ENCODE results near the gene TMEM158. TPM values are rescaled to one million over a fixed set of nuclear protein-coding genes. Genes with fewer than 3 reads are reported as not detected.

Gene TMEM158
- polyA plus RNA-seq, 1 donor (not counting 4 experiments of a cell fraction or from before 2014, with no cell fraction given) = 2.0 TPM

DNA sequence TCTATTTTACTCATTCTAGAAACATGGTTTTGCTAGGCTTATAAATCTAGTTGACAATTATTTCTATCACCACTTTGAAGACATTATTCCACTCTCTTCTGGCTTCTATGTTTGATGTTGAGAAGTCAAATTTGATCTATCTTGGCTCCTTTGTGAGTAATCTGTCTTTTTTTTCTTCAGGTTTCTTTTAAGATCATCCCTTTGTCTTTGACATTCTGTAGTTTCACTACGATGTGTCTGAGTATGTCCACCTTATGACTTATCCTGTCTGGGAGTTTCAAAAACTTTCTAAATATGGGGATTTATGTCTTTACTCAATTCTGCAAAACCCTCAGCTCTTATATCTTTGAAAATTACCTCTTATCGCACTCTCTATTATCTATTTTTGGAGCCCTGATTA lies 41.0 kb upstream of the TMEM158 start:
- Histone ChIP-seq H2AFZ (ENCODE audit: control insufficient read depth, low read length) (no peak overlapping the region), H3K27me3 (ENCODE audit: control insufficient read depth, extremely low read depth, insufficient read depth, low read length) (no peaks in the 10 kb centered on the region), H3K9me3 (ENCODE audit: control insufficient read depth, low read depth, low read length) (no peaks in the 10 kb centered on the region), H3K4me1 (ENCODE audit: control insufficient read depth, extremely low read depth, insufficient read depth, low read length) (no peaks in the 10 kb centered on the region), H3K36me3 (ENCODE audit: control insufficient read depth in 2 of 2, extremely low read depth in 1 of 2, insufficient read depth in 2 of 2, low read length in 2 of 2) (no peaks in the 10 kb centered on the region), H4K20me1 (ENCODE audit: control insufficient read depth, extremely low read depth, insufficient read depth, low read length) (no peaks in the 10 kb centered on the region), H3K27ac (ENCODE audit: control insufficient read depth, insufficient read depth, low read length) (no peak overlapping the region), H3K4me3 (ENCODE audit: control insufficient read depth in 2 of 3, extremely low read depth in 1 of 3, insufficient read depth in 2 of 3, low read depth in 1 of 3, low read length in 3 of 3) (no peak overlapping the region), H3K4me2 (ENCODE audit: control insufficient read depth, extremely low read depth, insufficient read depth, low read depth, low read length) (no peak overlapping the region), H3K9ac (ENCODE audit: control insufficient read depth, extremely low read depth, insufficient read depth, low read length) (no peak overlapping the region), H3K79me2 (ENCODE audit: control insufficient read depth, insufficient read depth, low read length) (no peaks in the 10 kb centered on the region), H3K9me1 (ENCODE audit: control insufficient read depth, extremely low read depth, insufficient read depth, low read length) (no peaks in the 10 kb centered on the region)
- DNase-seq (ENCODE audit: low read depth, low spot score) (no peak), FAIRE-seq (no peak)
- dilution Hi-C loops (cut with MboI; ENCODE audit: extremely low pct_ligation_motif_present, low sequenced_read_pairs) = no loop called here
- no peak for TF ChIP-seq EZH2 (IDR thresholded peaks at IDR 0.05; ENCODE audit: low read length)
- TF ChIP-seq, protein P1, sequence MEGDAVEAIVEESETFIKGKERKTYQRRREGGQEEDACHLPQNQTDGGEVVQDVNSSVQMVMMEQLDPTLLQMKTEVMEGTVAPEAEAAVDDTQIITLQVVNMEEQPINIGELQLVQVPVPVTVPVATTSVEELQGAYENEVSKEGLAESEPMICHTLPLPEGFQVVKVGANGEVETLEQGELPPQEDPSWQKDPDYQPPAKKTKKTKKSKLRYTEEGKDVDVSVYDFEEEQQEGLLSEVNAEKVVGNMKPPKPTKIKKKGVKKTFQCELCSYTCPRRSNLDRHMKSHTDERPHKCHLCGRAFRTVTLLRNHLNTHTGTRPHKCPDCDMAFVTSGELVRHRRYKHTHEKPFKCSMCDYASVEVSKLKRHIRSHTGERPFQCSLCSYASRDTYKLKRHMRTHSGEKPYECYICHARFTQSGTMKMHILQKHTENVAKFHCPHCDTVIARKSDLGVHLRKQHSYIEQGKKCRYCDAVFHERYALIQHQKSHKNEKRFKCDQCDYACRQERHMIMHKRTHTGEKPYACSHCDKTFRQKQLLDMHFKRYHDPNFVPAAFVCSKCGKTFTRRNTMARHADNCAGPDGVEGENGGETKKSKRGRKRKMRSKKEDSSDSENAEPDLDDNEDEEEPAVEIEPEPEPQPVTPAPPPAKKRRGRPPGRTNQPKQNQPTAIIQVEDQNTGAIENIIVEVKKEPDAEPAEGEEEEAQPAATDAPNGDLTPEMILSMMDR (optimal IDR thresholded peaks at IDR 0.05 in 1 of 3, IDR thresholded peaks at IDR 0.05 in 1 of 3, conservative IDR thresholded peaks at IDR 0.05 in 1 of 3; ENCODE audit: extremely low read depth in 1 of 3, insufficient read depth in 2 of 3, low read length in 3 of 3) = no peak

DNA sequence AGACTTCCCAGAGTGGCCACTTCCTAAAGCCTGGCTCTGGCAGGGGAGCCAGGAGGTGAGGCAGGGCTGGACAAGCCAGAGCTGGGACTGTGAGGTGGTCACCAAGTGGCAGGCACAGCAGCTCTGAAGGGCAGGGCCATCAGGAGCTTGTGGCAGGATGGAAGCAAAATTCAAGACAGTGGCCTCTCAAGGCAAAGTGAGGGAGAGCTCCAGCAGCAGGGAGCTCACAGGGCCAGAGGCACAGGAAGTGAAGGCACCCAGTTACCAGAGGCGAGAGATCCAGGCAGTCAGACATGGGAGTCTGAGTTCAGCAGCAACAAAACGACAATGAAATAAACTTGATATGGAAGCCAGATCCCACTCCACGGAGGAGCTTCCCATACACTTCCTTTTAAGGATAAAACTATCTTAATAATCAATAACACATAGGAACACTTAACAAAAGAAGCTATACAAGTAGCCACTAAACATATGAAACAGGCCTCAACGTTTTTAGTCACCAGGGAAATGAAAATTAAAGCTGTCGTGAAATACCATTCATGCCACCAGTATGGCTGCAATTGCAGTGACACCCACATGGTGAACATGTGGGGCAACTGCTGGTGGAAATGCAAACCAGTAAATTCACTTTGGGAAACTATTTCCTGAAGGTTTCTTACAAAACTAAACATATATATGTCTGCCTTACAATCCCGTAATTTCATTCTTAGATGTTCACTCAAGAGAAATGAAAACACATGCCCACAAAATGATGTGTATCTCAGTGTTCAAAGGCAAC lies 35.4 kb upstream of the TMEM158 start:
- dilution Hi-C loops (cut with MboI; ENCODE audit: extremely low pct_ligation_motif_present, low sequenced_read_pairs) = no loop called here
- no peak for FAIRE-seq
- H3K79me2 ChIP-seq (ENCODE audit: control insufficient read depth, insufficient read depth, low read length) = no peaks in the 10 kb centered on the region

More for the DNA sequence above, 35.4 kb upstream of the TMEM158 start:
- no peak overlapping the region for H3K4me3 ChIP-seq (ENCODE audit: control insufficient read depth in 2 of 3, extremely low read depth in 1 of 3, insufficient read depth in 2 of 3, low read depth in 1 of 3, low read length in 3 of 3)
- H3K9me1 ChIP-seq (ENCODE audit: control insufficient read depth, extremely low read depth, insufficient read depth, low read length) = no peaks in the 10 kb centered on the region
- no peaks in the 10 kb centered on the region for H3K9me3 ChIP-seq (ENCODE audit: control insufficient read depth, low read depth, low read length)
- H3K36me3 ChIP-seq (ENCODE audit: control insufficient read depth in 2 of 2, extremely low read depth in 1 of 2, insufficient read depth in 2 of 2, low read length in 2 of 2) = no peaks in the 10 kb centered on the region
- H3K4me1 ChIP-seq (ENCODE audit: control insufficient read depth, extremely low read depth, insufficient read depth, low read length) = no peaks in the 10 kb centered on the region
- H4K20me1 ChIP-seq (ENCODE audit: control insufficient read depth, extremely low read depth, insufficient read depth, low read length) = no peaks in the 10 kb centered on the region
- peaks cover 3% of the 10 kb centered on the region for H3K27me3 ChIP-seq (ENCODE audit: control insufficient read depth, extremely low read depth, insufficient read depth, low read length)
- H3K4me2 ChIP-seq (ENCODE audit: control insufficient read depth, extremely low read depth, insufficient read depth, low read depth, low read length) = no peak overlapping the region
- TF ChIP-seq, protein P1 (optimal IDR thresholded peaks at IDR 0.05 in 1 of 3, IDR thresholded peaks at IDR 0.05 in 1 of 3, conservative IDR thresholded peaks at IDR 0.05 in 1 of 3; ENCODE audit: extremely low read depth in 1 of 3, insufficient read depth in 2 of 3, low read length in 3 of 3) = no peak
- no peak overlapping the region for H2AFZ ChIP-seq (ENCODE audit: control insufficient read depth, low read length)
- no peak overlapping the region for H3K9ac ChIP-seq (ENCODE audit: control insufficient read depth, extremely low read depth, insufficient read depth, low read length)
- no peak for DNase-seq (ENCODE audit: low read depth, low spot score)
- no peak overlapping the region for H3K27ac ChIP-seq (ENCODE audit: control insufficient read depth, insufficient read depth, low read length)
